IMR-90 (cell line): ENCODE measurements around the gene CALML3. TPM values are rescaled to one million over a fixed set of nuclear protein-coding genes. Genes with fewer than 3 reads are reported as not detected.

Experiments used
- ATAC-seq: fragments of 200-7000 bp; cut with Tn5 transposase; 2 replicates; pipeline ENCODE4 v1.9.1; 2020; ENCODE audit warnings: low read depth, mild to moderate bottlenecking, moderate library complexity
- BruUV-seq: library from RNA; stranded (reverse); fragments of 400-500 nt; replicated peaks from 2 replicates; lab custom pipeline; 2021; lab: Mats Ljungman, UMichigan
- CTCF ChIA-PET: fragments of 300-600 bp; formaldehyde crosslinking; extraction: SDS; loops from one replicate; lab custom pipeline; 2021; ENCODE audit warnings: antibody characterized with exemption; lab: Yijun Ruan, JAX
- POLR2A ChIA-PET: fragments of 300-600 bp; sonication (Branson Sonifier 250); formaldehyde crosslinking; loops from one replicate; lab custom pipeline; 2022; ENCODE audit warnings: antibody characterized with exemption; ENCODE audit not compliant: unreplicated experiment; lab: Charles Lee
- DNase-seq: peaks from one replicate; pipeline ENCODE4 v3.0.0; 2013
- H2AFZ ChIP-seq: replicated peaks from 2 replicates; pipeline ENCODE3; 2013; ENCODE audit warnings: low read length, mild to moderate bottlenecking; ENCODE audit not compliant: poor library complexity
- H2AK5ac ChIP-seq: 2 replicates; pipeline ENCODE4 v1.6.1; 2013; ENCODE audit warnings: low read depth, low read length, inconsistent platforms
- H2AK9ac ChIP-seq: replicated peaks from 2 replicates; pipeline ENCODE3; 2013; ENCODE audit warnings: mild to moderate bottlenecking, low read depth, low read length, moderate library complexity; ENCODE audit not compliant: poor library complexity
- H2BK120ac ChIP-seq: 2 replicates; pipeline ENCODE4 v1.6.1; 2013; ENCODE audit warnings: low read depth, low read length, inconsistent platforms
- H2BK15ac ChIP-seq: 3 replicates; pipeline ENCODE4 v1.6.1; 2013; ENCODE audit warnings: low read depth, low read length, inconsistent platforms
- H2BK20ac ChIP-seq: 2 replicates; pipeline ENCODE4 v1.6.1; 2013; ENCODE audit warnings: low read depth, mild to moderate bottlenecking, inconsistent platforms, low read length, moderate library complexity
- H2BK5ac ChIP-seq: 2 replicates; pipeline ENCODE4 v1.6.1; 2013; ENCODE audit warnings: mild to moderate bottlenecking, low read depth, low read length, inconsistent platforms; ENCODE audit not compliant: poor library complexity, severe bottlenecking
- H3K14ac ChIP-seq: replicated peaks from 2 replicates; pipeline ENCODE4 v1.6.1; 2013; ENCODE audit warnings: low read depth, low read length, inconsistent platforms
- H3K18ac ChIP-seq: 2 replicates; pipeline ENCODE4 v1.6.1; 2013; ENCODE audit warnings: low read depth, low read length, control low read depth
- H3K23ac ChIP-seq: 2 replicates; pipeline ENCODE4 v1.6.1; 2013; ENCODE audit warnings: low read depth, low read length, inconsistent platforms
- H3K27ac ChIP-seq: 2 replicates; pipeline ENCODE4 v1.5.1; 2013; ENCODE audit warnings: mild to moderate bottlenecking, control low read depth, low read length; ENCODE audit not compliant: insufficient read depth
- H3K27me3 ChIP-seq: 2 replicates; pipeline ENCODE4 v1.6.1; 2013; ENCODE audit warnings: low read length; ENCODE audit not compliant: control insufficient read depth, insufficient read depth
- H3K36me3 ChIP-seq: 2 replicates; pipeline ENCODE4 v1.6.1; 2013; ENCODE audit warnings: low read length, mixed read lengths; ENCODE audit not compliant: control insufficient read depth, insufficient read depth
- H3K4ac ChIP-seq: 2 replicates; pipeline ENCODE4 v1.6.1; 2013; ENCODE audit warnings: low read depth, low read length, inconsistent platforms
- H3K4me1 ChIP-seq: 2 replicates; pipeline ENCODE4 v1.6.1; 2013; ENCODE audit warnings: low read length, mixed read lengths; ENCODE audit not compliant: control insufficient read depth, insufficient read depth
- H3K4me2 ChIP-seq: 2 replicates; pipeline ENCODE4 v1.6.1; 2013; ENCODE audit warnings: low read depth, mild to moderate bottlenecking, control low read depth, low read length, moderate library complexity
- H3K4me3 ChIP-seq: 2 replicates; pipeline ENCODE4 v1.5.1; 2013; ENCODE audit warnings: low read depth, mild to moderate bottlenecking, control low read depth, low read length, moderate library complexity; ENCODE audit not compliant: insufficient read depth
- H3K56ac ChIP-seq: 2 replicates; pipeline ENCODE4 v1.6.1; 2013; ENCODE audit warnings: low read length, inconsistent platforms; ENCODE audit not compliant: insufficient read depth; ENCODE audit errors: extremely low read depth
- H3K79me1 ChIP-seq, 2 experiments: 2 replicates each; pipeline ENCODE4 v1.6.1; 2013; ENCODE audit warnings: low read length in 2 of 2, inconsistent platforms in 1 of 2, low read depth in 1 of 2
- H3K9ac ChIP-seq: 2 replicates; pipeline ENCODE4 v1.6.1; 2013; ENCODE audit warnings: low read depth, low read length, control low read depth
- H3K9me1 ChIP-seq: 2 replicates; pipeline ENCODE4 v1.6.1; 2013; ENCODE audit warnings: low read length, inconsistent platforms; ENCODE audit not compliant: insufficient read depth
- H3K9me3 ChIP-seq: 2 replicates; pipeline ENCODE4 v1.6.1; 2013; ENCODE audit warnings: low read length; ENCODE audit not compliant: control insufficient read depth, insufficient read depth
- H4K20me1 ChIP-seq: 2 replicates; pipeline ENCODE4 v1.6.1; 2013; ENCODE audit warnings: low read length, inconsistent platforms; ENCODE audit not compliant: insufficient read depth
- H4K5ac ChIP-seq: 2 replicates; pipeline ENCODE4 v1.6.1; 2013; ENCODE audit warnings: mild to moderate bottlenecking, low read depth, low read length, control low read depth
- H4K8ac ChIP-seq, 2 experiments: 2 replicates each; pipeline ENCODE4 v1.6.1; 2013; ENCODE audit warnings: low read depth in 2 of 2, low read length in 2 of 2, control low read depth in 1 of 2, inconsistent platforms in 1 of 2
- H4K91ac ChIP-seq: 2 replicates; pipeline ENCODE4 v1.6.1; 2013; ENCODE audit warnings: low read depth, low read length, inconsistent platforms; ENCODE audit not compliant: insufficient read depth
- CEBPB ChIP-seq: IDR thresholded peaks from 2 replicates; pipeline ENCODE4 v1.6.1; 2012; ENCODE audit warnings: low read depth, low read length, improper control_type of control experiment
- USF2 ChIP-seq: fragments of 150-350 bp; IDR thresholded peaks from 2 replicates; pipeline ENCODE4 v1.6.1; 2017; ENCODE audit warnings: mild to moderate bottlenecking, antibody characterized with exemption, low read length, low read depth
- WGBS, 2 experiments: methylation state at CpG; one replicate each; pipeline versions ENCODE4 v1.1.5 to v1.1.7; 2013; ENCODE audit warnings: missing lambda C conversion rate in 2 of 2; ENCODE audit not compliant: insufficient read length in 1 of 2; ENCODE audit errors: extremely low coverage in 2 of 2; 5-methylcytosine and 5-hydroxymethylcytosine counted together
- dilution Hi-C: fragments of 300-500 bp; cut with HindIII; formaldehyde crosslinking; loops from one replicate; pipeline ENCODE4 v1.14.3; 2018; ENCODE audit warnings: low sequenced_read_pairs; ENCODE audit not compliant: unreplicated experiment
- in situ Hi-C: fragments of 300-500 bp; cut with MboI; formaldehyde crosslinking; loops from 3 replicates; pipeline ENCODE4 v1.14.3; 2019; ENCODE audit warnings: low sequenced_read_pairs, inconsistent platforms, mixed read lengths
- intact Hi-C: fragments of 100-400 bp; cut with micrococcal nuclease; formaldehyde crosslinking; loops from 2 replicates; pipeline ENCODE4 v1.10.0; 2022
- polyA plus RNA-seq, 3 experiments: library from polyadenylated mRNA; depleted of rRNA; stranded (reverse); fragments of >200 nt; gene quantifications; 2 replicates each; pipeline ENCODE4 v1.2.3, GENCODE V29; 2012; ENCODE audit warnings: low replicate concordance in 1 of 3
- total RNA-seq: library from RNA; depleted of rRNA; stranded (reverse); fragments of >200 nt; gene quantifications from 2 replicates; pipeline ENCODE4 v1.2.3, GENCODE V29; 2012

Gene CALML3
- total and polyA plus RNA-seq, 2 of the 4 experiments (the other 2 are of a cell fraction) = not detected

- WGBS, 2 experiments = 60% methylated on average over 1 of the region's 5 CpGs; no CpG with 5 or more reads in 1 of the 2 experiments
- H3K56ac ChIP-seq = no peak overlapping the region
- 0 out of 2 replicates have a peak overlapping the region, but pooled peaks have one; percentile 27 for H2AK5ac ChIP-seq
- no peak overlapping the region for H2BK20ac ChIP-seq
- H3K79me1 ChIP-seq = peaks cover 0 to 3% of the 10 kb centered on the region in 2 experiments; a peak in 1 of 4 replicates
- H2BK5ac ChIP-seq = no peak overlapping the region
- dilution Hi-C loops = no loop called here
- no peak overlapping the region for H2BK120ac ChIP-seq
- no peak overlapping the region for H3K23ac ChIP-seq
- CTCF ChIA-PET = no interaction called here
- peaks cover 32% of the 10 kb centered on the region for H3K4me1 ChIP-seq
- H3K4ac ChIP-seq = 0 out of 2 replicates have a peak overlapping the region, but pooled peaks have one; percentile 3
- no peak overlapping the region for H3K4me2 ChIP-seq
- H3K14ac ChIP-seq = no peak overlapping the region
- H3K9ac ChIP-seq = no peak overlapping the region
- H3K4me3 ChIP-seq = no peak overlapping the region
- no peaks in the 10 kb centered on the region for H3K36me3 ChIP-seq
- in situ Hi-C loops = no loop called here
- no peak overlapping the region for H2AK9ac ChIP-seq
- no peak overlapping the region for H4K5ac ChIP-seq
- BruUV-seq = no TSS peak
- no peak overlapping the region for H3K27ac ChIP-seq
- POLR2A ChIA-PET = no interaction called here
- no peak for DNase-seq
- H4K8ac ChIP-seq = no peak overlapping the region
- no peaks in the 10 kb centered on the region for H3K27me3 ChIP-seq
- no peak overlapping the region for H4K91ac ChIP-seq
- ATAC-seq = no peak
- no peaks in the 10 kb centered on the region for H4K20me1 ChIP-seq
- intact Hi-C loops = no loop called here
- peak; percentile 22; the same call in 1 of the 2 replicates for TF ChIP-seq CEBPB
- no peak for TF ChIP-seq USF2
- no peak overlapping the region for H3K18ac ChIP-seq
- H2AFZ ChIP-seq = no peak overlapping the region
- no peaks in the 10 kb centered on the region for H3K9me3 ChIP-seq
- no peak overlapping the region for H2BK15ac ChIP-seq
- H3K9me1 ChIP-seq = peaks cover 6% of the 10 kb centered on the region
These were observed 31.1 kb downstream of the CALML3 start for GRCh38 chr10:5555881-5556280.
